NCI-H446 treated with DMSO at 0.1 percent for 48 hours (cell line): ENCODE results near the gene NLRP11.
"Not testable (repeated sequence)": the region's sequence is repeated elsewhere in the genome, so short reads cannot be mapped to it uniquely, and the experiment has no call there.

Source experiments
- DNase-seq: peaks from one replicate; lab custom pipeline; 2025; lab: John Stamatoyannopoulos, UW

Gene NLRP11

GRCh38 chr19:55778331-55778730, 53.5 kb downstream of the NLRP11 start:
- DNase-seq, result no peak

DNA sequence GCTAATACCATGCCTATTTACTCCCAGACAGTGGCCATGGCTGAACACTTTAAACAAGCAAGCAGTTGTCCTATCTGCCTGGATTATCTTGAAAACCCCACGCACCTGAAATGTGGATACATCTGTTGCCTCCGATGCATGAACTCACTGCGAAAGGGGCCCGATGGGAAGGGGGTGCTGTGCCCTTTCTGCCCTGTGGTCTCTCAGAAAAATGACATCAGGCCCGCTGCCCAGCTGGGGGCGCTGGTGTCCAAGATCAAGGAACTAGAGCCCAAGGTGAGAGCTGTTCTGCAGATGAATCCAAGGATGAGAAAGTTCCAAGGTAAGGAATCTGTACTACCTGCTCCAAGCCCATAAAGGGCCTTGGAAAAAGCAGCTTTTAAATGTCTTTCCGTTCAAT, 54.3 kb downstream of the NLRP11 start:
- DNase-seq, result no peak

DNA sequence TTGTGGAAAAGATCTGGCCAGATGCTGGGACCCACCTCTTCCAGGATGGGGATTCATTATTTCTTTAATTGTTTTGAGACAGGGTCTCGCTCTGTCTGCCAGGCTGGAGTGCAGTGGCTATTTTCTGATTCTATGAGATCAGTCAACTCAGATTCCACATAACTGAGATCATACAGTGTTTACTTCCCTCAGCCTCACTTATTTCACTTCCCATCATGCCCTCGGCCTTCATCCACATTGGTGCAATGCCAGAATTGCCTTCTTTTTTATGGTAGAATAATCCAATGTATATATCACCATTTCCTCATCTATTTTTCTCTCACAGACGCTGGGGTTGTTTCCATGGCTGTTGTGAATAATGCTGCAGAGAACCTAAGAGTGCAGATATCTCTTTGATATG, 62.2 kb downstream of the NLRP11 start:
- DNase-seq, result not testable (repeated sequence)

DNA sequence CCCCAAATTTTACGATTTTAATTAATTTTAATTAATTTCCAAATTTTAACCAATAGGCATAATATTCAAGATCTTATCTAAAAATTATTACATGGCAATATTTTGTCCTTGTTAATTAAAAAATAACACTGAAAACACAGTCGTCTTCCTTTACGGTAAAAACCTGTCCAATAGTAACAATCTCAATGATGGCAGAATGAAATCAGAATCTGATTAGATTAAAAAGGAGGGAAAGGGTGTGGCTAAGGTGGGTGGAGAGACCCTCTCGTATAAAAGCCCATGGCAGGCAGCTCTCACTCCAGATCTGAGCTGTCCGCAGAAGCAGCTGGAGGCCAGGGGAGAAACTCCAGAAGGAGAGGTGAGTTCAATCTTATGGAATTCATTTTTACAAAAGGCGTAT, 63.0 kb downstream of the NLRP11 start, which contains the start of gene RFPL4AL1:
RFPL4AL1 (plus strand) TSS at position 301 of the 400 bp plus-strand sequence. CDS start 2,687 bp downstream, outside the sequence.
- DNase-seq, result not testable (repeated sequence)

GRCh38 chr19:55766466-55766865, 65.3 kb downstream of the NLRP11 start:
- no peak for DNase-seq

DNA sequence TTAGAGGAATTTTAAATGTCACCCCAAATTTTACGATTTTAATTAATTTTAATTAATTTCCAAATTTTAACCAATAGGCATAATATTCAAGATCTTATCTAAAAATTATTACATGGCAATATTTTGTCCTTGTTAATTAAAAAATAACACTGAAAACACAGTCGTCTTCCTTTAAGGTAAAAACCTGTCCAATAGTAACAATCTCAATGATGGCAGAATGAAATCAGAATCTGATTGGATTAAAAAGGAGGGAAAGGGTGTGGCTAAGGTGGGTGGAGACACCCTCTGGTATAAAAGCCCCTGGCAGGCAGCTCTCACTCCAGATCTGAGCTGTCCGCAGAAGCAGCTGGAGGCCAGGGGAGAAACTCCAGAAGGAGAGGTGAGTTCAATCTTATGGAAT, 73.0 kb downstream of the NLRP11 start, which contains the start of gene RFPL4A:
RFPL4A (plus strand) TSS at position 301 of the 400 bp plus-strand sequence. CDS start 2,704 bp downstream, outside the sequence.
- DNase-seq, result not testable (repeated sequence)

GRCh38 chr19:55756808-55757207, 75.0 kb downstream of the NLRP11 start:
- DNase-seq, result not testable (repeated sequence)

- DNase-seq, result no peak
Measured at GRCh38 chr19:55753401-55753800, 78.4 kb downstream of the NLRP11 start.

GRCh38 chr19:55750715-55751114, 81.1 kb downstream of the NLRP11 start:
- no peak for DNase-seq

DNA sequence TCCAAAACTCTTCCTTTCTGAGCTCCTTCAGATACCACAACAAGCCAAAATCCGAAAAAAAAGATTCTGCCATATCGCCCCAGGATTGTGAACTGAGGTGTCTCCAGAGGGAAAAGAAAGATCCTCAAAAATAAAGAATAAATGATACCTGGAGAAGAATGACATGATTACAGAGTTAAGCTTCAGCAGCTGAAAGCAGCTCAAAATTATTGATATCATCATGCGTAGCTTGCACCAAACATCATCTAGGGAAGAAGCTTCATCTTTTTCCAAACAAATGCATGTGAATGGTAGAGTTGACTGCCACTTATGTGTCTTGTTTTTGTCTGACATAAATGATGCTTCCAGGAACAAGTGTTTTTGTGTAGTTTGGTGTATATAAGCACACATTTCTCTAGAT, 93.5 kb downstream of the NLRP11 start, which contains the start of gene NLRP9:
NLRP9 (minus strand) TSS at position 101 of the 400 bp plus-strand sequence; CDS start at position 73, 28 bp downstream.
- DNase-seq, result no peak
